Epithelial cell of proximal tubule (primary cell): ENCODE measurements around the gene ABCC9. TPM values are rescaled to one million over a fixed set of nuclear protein-coding genes. Genes with fewer than 3 reads are reported as not detected.
"Not testable (repeated sequence)": the region's sequence is repeated elsewhere in the genome, so short reads cannot be mapped to it uniquely, and the experiment has no call there.

Experiments
- DNase-seq: peaks from one replicate; pipeline ENCODE4 v3.0.0-alpha.2; 2011; ENCODE audit warnings: low read depth
- H3K4me3 ChIP-seq: 2 replicates; pipeline ENCODE4 v1.5.1; 2011; ENCODE audit warnings: low read depth, mild to moderate bottlenecking, low read length
- CTCF ChIP-seq: conservative IDR thresholded peaks from 2 replicates; pipeline ENCODE4 v1.5.1; 2012; ENCODE audit warnings: low read depth, mild to moderate bottlenecking, low read length
- total RNA-seq: library from RNA; depleted of rRNA; stranded (reverse); fragments of >200 nt; gene quantifications from 2 replicates; pipeline ENCODE4 v1.2.3, GENCODE V29; 2015

The ABCC9 gene
- total RNA-seq, 1 donor from 2014 or later: 0.23 TPM

- DNase-seq: no peak
- TF ChIP-seq CTCF: no peak
Observed at GRCh38 chr12:21814814-21815213, 126.4 kb downstream of the ABCC9 start.

GRCh38 chr12:21814327-21814726 lies 126.9 kb downstream of the ABCC9 start:
- TF ChIP-seq CTCF: no peak
- DNase-seq: no peak

More at GRCh38 chr12:21814814-21815213, 126.4 kb downstream of the ABCC9 start:
- H3K4me3 ChIP-seq: no peak overlapping the region

GRCh38 chr12:21813751-21814150 lies 127.5 kb downstream of the ABCC9 start:
- no peak for DNase-seq
- H3K4me3 ChIP-seq: no peak overlapping the region
- TF ChIP-seq CTCF: no peak

More at GRCh38 chr12:21814327-21814726, 126.9 kb downstream of the ABCC9 start:
- no peak overlapping the region for H3K4me3 ChIP-seq

GRCh38 chr12:21813125-21813524 lies 128.1 kb downstream of the ABCC9 start:
- no peak for TF ChIP-seq CTCF
- H3K4me3 ChIP-seq: no peak overlapping the region
- no peak for DNase-seq

- DNase-seq, H3K4me3 ChIP-seq: not testable (repeated sequence)
Observed at GRCh38 chr12:21812340-21812739, 128.9 kb downstream of the ABCC9 start.

GRCh38 chr12:21809100-21809499 lies 132.1 kb downstream of the ABCC9 start:
- no peak for DNase-seq
- no peak for TF ChIP-seq CTCF
- no peak overlapping the region for H3K4me3 ChIP-seq

- no peak for TF ChIP-seq CTCF
- no peak for DNase-seq
- no peak overlapping the region for H3K4me3 ChIP-seq
Observed at GRCh38 chr12:21806255-21806654, 135.0 kb downstream of the ABCC9 start.
